ENCODE data around the gene KCTD16.

DNA sequence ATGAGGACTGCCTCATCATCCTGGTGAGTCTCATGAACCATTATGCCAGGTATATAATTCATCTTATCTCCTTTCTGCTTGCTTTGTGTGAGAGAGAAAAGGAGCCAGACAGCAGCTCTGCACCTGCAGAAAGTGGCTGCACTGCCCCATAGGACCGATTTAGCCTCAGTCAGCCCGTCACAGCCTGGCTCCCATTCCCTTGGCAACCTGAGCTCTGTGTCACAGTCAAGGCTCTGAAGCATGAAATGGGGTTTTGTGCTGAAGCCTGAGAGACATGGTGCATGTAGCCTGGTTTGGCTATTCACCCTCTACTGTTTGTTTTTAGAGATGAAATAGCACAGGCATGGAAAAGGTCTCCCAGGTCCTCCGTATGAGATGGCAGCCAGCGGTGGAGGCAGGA lies 198.3 kb downstream of the KCTD16 start:
- TF ChIP-seq POLR2A (IDR thresholded peaks at IDR 0.05) = no peak
- no peak for TF ChIP-seq EP300 (IDR thresholded peaks at IDR 0.05)
- TF ChIP-seq, protein P1, sequence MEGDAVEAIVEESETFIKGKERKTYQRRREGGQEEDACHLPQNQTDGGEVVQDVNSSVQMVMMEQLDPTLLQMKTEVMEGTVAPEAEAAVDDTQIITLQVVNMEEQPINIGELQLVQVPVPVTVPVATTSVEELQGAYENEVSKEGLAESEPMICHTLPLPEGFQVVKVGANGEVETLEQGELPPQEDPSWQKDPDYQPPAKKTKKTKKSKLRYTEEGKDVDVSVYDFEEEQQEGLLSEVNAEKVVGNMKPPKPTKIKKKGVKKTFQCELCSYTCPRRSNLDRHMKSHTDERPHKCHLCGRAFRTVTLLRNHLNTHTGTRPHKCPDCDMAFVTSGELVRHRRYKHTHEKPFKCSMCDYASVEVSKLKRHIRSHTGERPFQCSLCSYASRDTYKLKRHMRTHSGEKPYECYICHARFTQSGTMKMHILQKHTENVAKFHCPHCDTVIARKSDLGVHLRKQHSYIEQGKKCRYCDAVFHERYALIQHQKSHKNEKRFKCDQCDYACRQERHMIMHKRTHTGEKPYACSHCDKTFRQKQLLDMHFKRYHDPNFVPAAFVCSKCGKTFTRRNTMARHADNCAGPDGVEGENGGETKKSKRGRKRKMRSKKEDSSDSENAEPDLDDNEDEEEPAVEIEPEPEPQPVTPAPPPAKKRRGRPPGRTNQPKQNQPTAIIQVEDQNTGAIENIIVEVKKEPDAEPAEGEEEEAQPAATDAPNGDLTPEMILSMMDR (IDR thresholded peaks at IDR 0.05) = no peak

All from suprapubic skin (tissue), 3 donors.